WTC11 (cell line): ENCODE measurements around the gene NPIPA3. TPM values are rescaled to one million over a fixed set of nuclear protein-coding genes. Genes with fewer than 3 reads are reported as not detected.
"Not testable (repeated sequence)": the region's sequence is repeated elsewhere in the genome, so short reads cannot be mapped to it uniquely, and the experiment has no call there.

Experiments
- ATAC-seq: fragments of 200-7000 bp; cut with Tn5 transposase; 2 replicates; pipeline ENCODE4 v1.10.0; 2021; ENCODE audit warnings: mild to moderate bottlenecking, moderate library complexity
- CTCF ChIA-PET: fragments of 300-600 bp; sonication (Branson Sonifier 250); formaldehyde crosslinking; loops from one replicate; lab custom pipeline; 2021; ENCODE audit warnings: antibody characterized with exemption; lab: Charles Lee
- POLR2A ChIA-PET: fragments of 350-600 bp; sonication (Branson Sonifier 250); formaldehyde crosslinking; loops from one replicate; lab custom pipeline; 2021; ENCODE audit warnings: antibody characterized with exemption; lab: Charles Lee
- DNase-seq: peaks from one replicate; pipeline ENCODE4 v3.0.0; 2021; ENCODE audit warnings: low spot score
- H3K27ac Mint-ChIP-seq: 2 replicates; pipeline ENCODE4 v1.8.0; 2021; ENCODE audit warnings: mixed read lengths
- H3K27me3 Mint-ChIP-seq: 2 replicates; pipeline ENCODE4 v1.8.0; 2021; ENCODE audit warnings: low read depth, mild to moderate bottlenecking, moderate library complexity, mixed read lengths
- H3K36me3 Mint-ChIP-seq: 2 replicates; pipeline ENCODE4 v1.8.0; 2021; ENCODE audit warnings: mixed read lengths
- H3K4me1 Mint-ChIP-seq: 2 replicates; pipeline ENCODE4 v1.8.0; 2022; ENCODE audit warnings: mixed read lengths
- H3K4me3 Mint-ChIP-seq: 2 replicates; pipeline ENCODE4 v1.8.0; 2021; ENCODE audit warnings: mild to moderate bottlenecking, moderate library complexity, mixed read lengths
- H3K9me3 Mint-ChIP-seq: 2 replicates; pipeline ENCODE4 v1.8.0; 2021; ENCODE audit warnings: mixed read lengths
- AFF4 ChIP-seq: sonication (generic); formaldehyde crosslinking; IDR thresholded peaks from 2 replicates; pipeline ENCODE4 v1.8.1; 2023; ENCODE audit warnings: mild to moderate bottlenecking, missing genetic modification reagents, borderline replicate concordance
- ATF3 ChIP-seq: sonication (generic); formaldehyde crosslinking; conservative IDR thresholded peaks from 2 replicates; pipeline ENCODE4 v1.8.1; 2022; ENCODE audit warnings: mild to moderate bottlenecking, missing genetic modification reagents
- CDX4 ChIP-seq: fragments of 250-450 bp; sonication (Bioruptor Pico); IDR thresholded peaks from 2 replicates; pipeline ENCODE4 v1.9.0; 2021; ENCODE audit warnings: moderate library complexity, mild to moderate bottlenecking, inconsistent platforms, borderline replicate concordance
- E2F5 ChIP-seq: sonication (generic); formaldehyde crosslinking; IDR thresholded peaks from 2 replicates; pipeline ENCODE4 v1.8.1; 2022; ENCODE audit warnings: mild to moderate bottlenecking, moderate library complexity, missing genetic modification reagents
- FOXK1 ChIP-seq: sonication (generic); formaldehyde crosslinking; IDR thresholded peaks from 2 replicates; pipeline ENCODE4 v1.8.0; 2022; ENCODE audit warnings: mild to moderate bottlenecking, moderate library complexity, missing genetic modification reagents
- FOXP1 ChIP-seq: sonication (generic); formaldehyde crosslinking; IDR thresholded peaks from 2 replicates; pipeline ENCODE4 v1.8.0; 2022; ENCODE audit warnings: missing genetic modification reagents, mild to moderate bottlenecking, moderate library complexity, borderline replicate concordance
- IRF2 ChIP-seq: sonication (generic); formaldehyde crosslinking; IDR thresholded peaks from 2 replicates; pipeline ENCODE4 v1.8.0; 2022; ENCODE audit warnings: low read depth, missing genetic modification reagents, borderline replicate concordance
- KAT7 ChIP-seq: sonication (generic); formaldehyde crosslinking; IDR thresholded peaks from 2 replicates; pipeline ENCODE4 v1.8.1; 2023; ENCODE audit warnings: missing genetic modification reagents, mild to moderate bottlenecking, borderline replicate concordance
- MAX ChIP-seq: sonication (generic); formaldehyde crosslinking; IDR thresholded peaks from 2 replicates; pipeline ENCODE4 v1.8.0; 2022; ENCODE audit warnings: mild to moderate bottlenecking, missing genetic modification reagents
- NR3C1 ChIP-seq: sonication (generic); formaldehyde crosslinking; conservative IDR thresholded peaks from 2 replicates; pipeline ENCODE4 v1.8.1; 2023; ENCODE audit warnings: low read depth, mild to moderate bottlenecking, missing genetic modification reagents
- OVOL2 ChIP-seq: fragments of 250-450 bp; sonication (Bioruptor Pico); IDR thresholded peaks from 2 replicates; pipeline ENCODE4 v1.9.0; 2021; ENCODE audit warnings: mild to moderate bottlenecking, borderline replicate concordance
- PRRX2 ChIP-seq: fragments of 250-450 bp; sonication (Bioruptor Pico); IDR thresholded peaks from 2 replicates; pipeline ENCODE4 v1.8.0; 2021; ENCODE audit warnings: mild to moderate bottlenecking
- ZNF416 ChIP-seq: fragments of 250-450 bp; sonication (Bioruptor Pico); IDR thresholded peaks from 2 replicates; pipeline ENCODE4 v1.9.0; 2021; ENCODE audit warnings: mild to moderate bottlenecking, inconsistent platforms
- ZNF512 ChIP-seq: sonication (generic); formaldehyde crosslinking; IDR thresholded peaks from 2 replicates; pipeline ENCODE4 v1.8.1; 2022; ENCODE audit warnings: missing genetic modification reagents, borderline replicate concordance
- ZSCAN18 ChIP-seq: fragments of 250-450 bp; sonication (Bioruptor Pico); IDR thresholded peaks from 2 replicates; pipeline ENCODE4 v2.1.2; 2022; ENCODE audit warnings: mild to moderate bottlenecking, moderate library complexity
- total RNA-seq: library from RNA; stranded (reverse); gene quantifications from 3 replicates; pipeline ENCODE4 v1.2.3, GENCODE V29; 2021
- TF ChIP-seq, protein P1 (sequence below): sonication (generic); formaldehyde crosslinking; IDR thresholded peaks from 2 replicates; pipeline ENCODE4 v1.8.1; 2022; ENCODE audit warnings: low read depth, mild to moderate bottlenecking, moderate library complexity, missing genetic modification reagents, borderline replicate concordance

The NPIPA3 gene
- total RNA-seq, 1 experiment from 2014 or later = 1.4 TPM

- no peak overlapping the region for H3K27ac Mint-ChIP-seq
- H3K9me3 Mint-ChIP-seq = peaks cover 9% of the 10 kb centered on the region; the same call in 1 of the 2 replicates
These were observed 24.3 kb upstream of the NPIPA3 start for GRCh38 chr16:14678748-14679497.

DNA sequence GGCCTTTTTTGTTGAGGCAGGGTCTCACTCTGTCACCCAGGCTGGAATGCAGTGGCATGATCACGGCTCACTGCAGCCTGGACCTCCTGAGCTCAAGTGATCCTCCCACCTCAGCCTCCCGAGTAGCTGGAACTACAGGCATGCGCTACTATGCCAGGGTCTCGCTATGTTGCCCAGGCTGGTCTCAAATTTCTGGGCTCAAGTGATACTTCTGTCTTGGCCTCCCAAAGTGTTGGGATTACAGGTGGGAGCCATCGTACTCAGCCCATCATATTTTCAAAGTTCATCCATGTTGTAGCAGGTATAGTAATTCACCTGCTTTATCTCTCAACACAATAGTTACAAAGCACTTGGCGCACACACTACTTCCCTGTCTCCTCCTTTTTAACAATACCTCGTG lies 22.8 kb upstream of the NPIPA3 start:
- H3K27me3 Mint-ChIP-seq, H3K27ac Mint-ChIP-seq, H3K4me1 Mint-ChIP-seq, H3K4me3 Mint-ChIP-seq, POLR2A ChIA-PET, H3K9me3 Mint-ChIP-seq, CTCF ChIA-PET, DNase-seq, H3K36me3 Mint-ChIP-seq, ATAC-seq: not testable (repeated sequence)

More at GRCh38 chr16:14678748-14679497, 24.3 kb upstream of the NPIPA3 start:
- Mint-ChIP-seq H3K4me3 (no peak overlapping the region), H3K36me3 (no peaks in the 10 kb centered on the region), H3K27me3 (no peaks in the 10 kb centered on the region), H3K4me1 (no peaks in the 10 kb centered on the region)
- TF ChIP-seq E2F5 (CRISPR knock-in tag) = no peak
- TF ChIP-seq CDX4 = no peak
- no peak for TF ChIP-seq FOXK1 (CRISPR knock-in tag)
- TF ChIP-seq KAT7 (CRISPR knock-in tag) = no peak
- TF ChIP-seq MAX (CRISPR knock-in tag) = no peak
- no peak for TF ChIP-seq PRRX2 (CRISPR knock-in tag)
- no peak for TF ChIP-seq IRF2 (CRISPR knock-in tag)
- TF ChIP-seq ZNF512 (CRISPR knock-in tag) = no peak
- no peak for TF ChIP-seq OVOL2 (CRISPR knock-in tag)
- no peak for TF ChIP-seq ZNF416 (CRISPR knock-in tag)
- TF ChIP-seq FOXP1 = no peak
- TF ChIP-seq ZSCAN18 = no peak
- no peak for TF ChIP-seq AFF4 (CRISPR knock-in tag)
- TF ChIP-seq, protein P1, sequence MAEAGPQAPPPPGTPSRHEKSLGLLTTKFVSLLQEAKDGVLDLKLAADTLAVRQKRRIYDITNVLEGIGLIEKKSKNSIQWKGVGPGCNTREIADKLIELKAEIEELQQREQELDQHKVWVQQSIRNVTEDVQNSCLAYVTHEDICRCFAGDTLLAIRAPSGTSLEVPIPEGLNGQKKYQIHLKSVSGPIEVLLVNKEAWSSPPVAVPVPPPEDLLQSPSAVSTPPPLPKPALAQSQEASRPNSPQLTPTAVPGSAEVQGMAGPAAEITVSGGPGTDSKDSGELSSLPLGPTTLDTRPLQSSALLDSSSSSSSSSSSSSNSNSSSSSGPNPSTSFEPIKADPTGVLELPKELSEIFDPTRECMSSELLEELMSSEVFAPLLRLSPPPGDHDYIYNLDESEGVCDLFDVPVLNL = no peak
- no peak for TF ChIP-seq ATF3 (CRISPR knock-in tag)
- TF ChIP-seq NR3C1 = no peak
- ATAC-seq (no peak), DNase-seq (no peak)
- ChIA-PET POLR2A (no interaction called here), CTCF (no interaction called here)
